ENCODE results near the gene STAMBP.

STAMBP gene

GRCh38 chr2:73827018-73827417 lies 1.7 kb upstream of the STAMBP start:
- no peak overlapping the region for H3K27ac Mint-ChIP-seq
- no peaks in the 10 kb centered on the region for H3K9me3 Mint-ChIP-seq
- no peak for DNase-seq
- H3K27me3 Mint-ChIP-seq, result no peaks in the 10 kb centered on the region
- H3K4me1 Mint-ChIP-seq, result peaks cover 53% of the 10 kb centered on the region
- no peak for ATAC-seq
- no peak overlapping the region for H3K4me3 Mint-ChIP-seq

DNA sequence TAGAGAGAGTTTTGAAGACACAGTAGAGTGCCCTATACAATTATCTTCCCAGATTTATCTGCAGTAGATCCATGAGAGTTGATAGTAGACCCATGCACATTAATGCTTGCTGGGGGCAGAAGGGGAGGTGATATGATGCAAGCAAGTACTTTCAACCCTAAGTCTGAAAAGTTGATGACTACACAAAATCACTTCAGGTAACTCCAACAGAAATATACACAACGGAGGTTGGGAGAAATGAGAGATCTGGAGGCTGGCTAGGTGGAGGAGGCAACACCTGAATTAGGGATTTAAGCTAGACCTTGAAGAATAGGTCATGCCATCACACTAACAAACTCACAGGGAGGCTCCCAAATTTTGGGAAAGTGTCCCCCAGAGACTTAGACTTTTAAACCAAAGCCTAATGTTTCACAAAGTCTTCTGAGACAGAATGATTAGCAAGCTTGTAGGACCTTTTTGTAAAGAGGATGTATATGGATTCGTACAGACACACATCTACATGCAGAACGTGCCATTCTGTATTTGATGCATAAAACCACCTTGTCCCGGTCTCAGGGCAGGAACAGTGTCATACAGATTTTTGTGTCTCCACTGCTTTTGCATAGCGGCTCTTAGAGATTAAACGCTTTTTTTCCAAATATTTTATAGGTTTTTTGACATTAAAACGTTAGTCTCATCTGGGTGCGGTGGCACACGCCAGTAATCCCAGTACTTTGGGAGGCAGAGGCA lies 937 bp upstream of the STAMBP start:
- Mint-ChIP-seq H3K27me3 (no peaks in the 10 kb centered on the region), H3K9me3 (peaks cover 0 to 4% of the 10 kb centered on the region in 2 donors), H3K27ac (no peak overlapping the region), H3K4me1 (peaks cover 54% of the 10 kb centered on the region), H3K4me3 (peak overlapping the region; percentile 96 to 99)
- ATAC-seq (no peak), DNase-seq (no peak)

DNA sequence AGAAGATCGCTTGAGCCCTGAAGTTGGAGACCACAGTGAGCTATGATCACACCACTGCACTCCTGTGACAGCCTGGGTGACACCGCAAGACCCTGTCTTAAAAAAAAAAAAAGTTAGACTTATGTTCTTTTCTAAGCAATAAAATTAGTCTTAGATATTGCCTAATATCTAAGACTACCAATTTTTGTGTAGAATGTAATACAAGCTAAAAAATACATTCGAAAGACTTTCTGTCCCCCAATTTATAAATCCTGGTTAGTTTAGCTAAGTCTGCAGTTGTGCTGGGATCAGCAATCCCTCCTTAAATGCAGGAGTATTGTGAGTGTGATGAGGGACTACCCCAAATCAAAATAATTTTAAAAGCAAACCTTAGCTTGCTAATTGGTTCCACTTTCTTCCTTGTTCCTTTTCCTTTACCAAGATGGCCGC lies 358 bp upstream of the STAMBP start:
- Mint-ChIP-seq H3K4me1 (peaks cover 56% of the 10 kb centered on the region), H3K4me3 (peak overlapping the region; percentile 96 to 99), H3K9me3 (peaks cover 0 to 5% of the 10 kb centered on the region in 2 donors), H3K27ac (peak overlapping the region; percentile 99), H3K27me3 (no peaks in the 10 kb centered on the region)
- ATAC-seq (no peak), DNase-seq (no peak)

- ATAC-seq (peak; percentile 88), DNase-seq (peak; percentile 27 to 51)
- Mint-ChIP-seq H3K9me3 (peaks cover 0 to 5% of the 10 kb centered on the region in 2 donors), H3K27ac (peak overlapping the region; percentile 87 to 93), H3K27me3 (no peaks in the 10 kb centered on the region), H3K4me1 (peaks cover 57% of the 10 kb centered on the region), H3K4me3 (peak overlapping the region; percentile 72 to 99)
These were observed 2.2 kb downstream of the STAMBP start for GRCh38 chr2:73830871-73831401.

GRCh38 chr2:73832930-73833329 lies 4.2 kb downstream of the STAMBP start:
- DNase-seq (no peak), ATAC-seq (no peak)
- Mint-ChIP-seq H3K4me3 (no peak overlapping the region), H3K9me3 (peaks cover 0 to 5% of the 10 kb centered on the region in 2 donors), H3K27me3 (no peaks in the 10 kb centered on the region), H3K4me1 (peaks cover 49% of the 10 kb centered on the region), H3K27ac (peak overlapping the region in 1 of 2 donors; percentile 67)

GRCh38 chr2:73836141-73836943 lies 7.6 kb downstream of the STAMBP start:
- peaks cover 0 to 5% of the 10 kb centered on the region in 2 donors for H3K9me3 Mint-ChIP-seq
- no peaks in the 10 kb centered on the region for H3K27me3 Mint-ChIP-seq
- H3K27ac Mint-ChIP-seq, result no peak overlapping the region
- peaks cover 26% of the 10 kb centered on the region for H3K4me1 Mint-ChIP-seq
- ATAC-seq, result no peak
- no peak for DNase-seq
- H3K4me3 Mint-ChIP-seq, result no peak overlapping the region

DNA sequence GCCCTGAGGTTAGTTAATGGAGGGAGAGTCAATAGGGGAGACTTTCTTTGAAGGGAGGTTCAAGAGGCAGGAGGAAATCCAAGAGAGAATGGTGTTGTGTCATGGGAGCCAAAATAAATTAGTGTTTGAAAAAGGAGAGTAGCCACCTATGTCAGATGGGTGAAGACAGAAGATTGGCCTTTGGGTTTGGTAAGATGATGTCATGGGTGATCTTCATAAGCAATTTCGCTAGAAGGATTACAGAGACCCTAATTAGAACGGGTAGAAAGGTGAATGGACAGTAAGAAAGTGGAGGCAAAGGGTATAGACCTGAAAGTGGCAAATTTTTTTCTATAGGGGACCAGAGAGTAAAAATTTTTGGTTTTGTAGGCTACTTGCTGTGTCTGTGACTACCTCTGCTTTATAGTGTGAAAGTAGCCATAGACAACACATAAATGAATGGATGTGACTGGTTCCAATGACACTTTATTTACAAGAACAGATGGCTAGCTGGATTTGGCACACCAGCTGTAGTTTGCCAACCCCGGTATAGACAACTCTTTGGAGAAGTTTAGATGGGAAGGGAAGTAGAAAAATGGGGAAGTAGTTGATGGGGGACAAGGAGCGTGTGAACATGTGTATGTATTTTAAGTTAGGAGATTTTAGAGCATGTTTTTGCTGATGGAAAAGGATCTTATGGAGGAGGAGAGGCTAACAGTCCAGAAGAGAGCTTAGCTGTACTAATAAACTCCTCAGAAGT lies 9.3 kb downstream of the STAMBP start:
- peaks cover 10% of the 10 kb centered on the region for H3K4me1 Mint-ChIP-seq
- no peaks in the 10 kb centered on the region for H3K27me3 Mint-ChIP-seq
- DNase-seq (no peak), ATAC-seq (no peak)
- no peaks in the 10 kb centered on the region for H3K9me3 Mint-ChIP-seq
- no peak overlapping the region for H3K27ac Mint-ChIP-seq
- no peak overlapping the region for H3K4me3 Mint-ChIP-seq

DNA sequence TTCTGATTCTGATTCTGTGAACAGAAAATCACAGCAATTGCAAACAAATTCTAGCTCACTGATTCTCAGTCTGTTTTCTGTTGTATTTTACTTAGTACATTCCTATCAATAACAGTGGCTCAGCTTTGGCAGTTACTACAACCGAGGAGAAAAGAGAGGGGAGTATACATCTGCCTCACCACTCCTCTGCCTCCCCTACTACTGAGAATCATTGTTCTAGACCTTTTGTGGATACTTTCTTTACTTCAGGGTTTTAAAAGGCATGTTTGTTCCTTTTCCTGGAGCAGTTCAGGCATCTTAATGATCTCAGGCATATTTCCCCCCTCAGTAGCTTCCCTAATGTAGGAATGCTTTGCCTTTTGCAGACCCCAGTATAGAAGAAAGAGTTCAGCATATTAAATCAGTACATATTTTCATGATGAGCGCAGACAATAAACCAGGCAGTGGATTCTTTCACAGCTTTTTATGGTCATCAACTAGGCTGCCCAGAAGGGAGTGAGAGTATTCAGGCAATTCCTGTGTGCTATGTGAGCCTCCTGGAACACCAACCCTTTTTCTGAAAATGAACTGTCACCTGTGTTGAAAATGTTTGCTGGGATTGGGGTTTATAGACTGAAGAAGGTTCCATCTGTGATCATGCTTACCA lies 10.3 kb downstream of the STAMBP start:
- peaks cover 9% of the 10 kb centered on the region for H3K4me1 Mint-ChIP-seq
- no peak overlapping the region for H3K27ac Mint-ChIP-seq
- H3K4me3 Mint-ChIP-seq, result no peak overlapping the region
- H3K9me3 Mint-ChIP-seq, result no peaks in the 10 kb centered on the region
- H3K27me3 Mint-ChIP-seq, result no peaks in the 10 kb centered on the region
- DNase-seq (no peak), ATAC-seq (no peak)

DNA sequence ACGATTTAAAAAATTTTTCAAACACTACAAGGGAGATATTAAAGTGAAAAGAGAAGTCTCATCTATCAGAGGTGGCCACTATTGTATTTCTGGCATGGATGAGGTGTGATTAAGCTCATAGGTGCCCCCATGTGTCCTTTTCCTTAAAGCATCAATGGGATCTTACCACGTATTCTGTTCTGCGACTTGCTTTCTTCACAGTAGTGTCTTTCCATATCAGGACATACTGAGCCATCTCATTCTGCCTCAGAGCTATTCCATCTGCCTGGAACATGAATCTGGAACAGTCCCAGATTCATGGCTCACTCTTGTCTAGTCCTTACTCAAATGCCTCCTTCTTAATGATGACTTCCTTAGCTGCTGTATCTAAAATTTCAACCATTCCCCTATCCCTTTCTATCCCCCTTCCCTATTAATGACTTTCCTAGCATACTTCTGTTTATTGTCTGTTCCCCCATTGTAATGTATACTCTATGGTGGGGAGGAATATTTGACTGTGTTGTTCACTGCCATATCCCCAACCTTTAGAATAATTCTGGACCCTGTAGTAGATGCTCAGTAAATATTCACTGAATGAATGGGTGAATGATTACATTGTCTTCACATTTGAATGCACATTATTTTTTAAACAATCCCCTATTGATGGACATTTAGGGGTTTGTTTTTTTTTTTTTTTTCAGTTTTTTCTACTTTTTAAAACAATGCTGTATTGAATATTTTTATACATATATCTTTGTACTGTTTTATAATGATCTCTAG lies 11.1 kb downstream of the STAMBP start:
- no peaks in the 10 kb centered on the region for H3K27me3 Mint-ChIP-seq
- no peak overlapping the region for H3K4me3 Mint-ChIP-seq
- peak overlapping the region in 1 of 2 donors; percentile 59 for H3K27ac Mint-ChIP-seq
- peaks cover 9% of the 10 kb centered on the region for H3K4me1 Mint-ChIP-seq
- no peak for ATAC-seq
- no peak for DNase-seq
- no peaks in the 10 kb centered on the region for H3K9me3 Mint-ChIP-seq

DNA sequence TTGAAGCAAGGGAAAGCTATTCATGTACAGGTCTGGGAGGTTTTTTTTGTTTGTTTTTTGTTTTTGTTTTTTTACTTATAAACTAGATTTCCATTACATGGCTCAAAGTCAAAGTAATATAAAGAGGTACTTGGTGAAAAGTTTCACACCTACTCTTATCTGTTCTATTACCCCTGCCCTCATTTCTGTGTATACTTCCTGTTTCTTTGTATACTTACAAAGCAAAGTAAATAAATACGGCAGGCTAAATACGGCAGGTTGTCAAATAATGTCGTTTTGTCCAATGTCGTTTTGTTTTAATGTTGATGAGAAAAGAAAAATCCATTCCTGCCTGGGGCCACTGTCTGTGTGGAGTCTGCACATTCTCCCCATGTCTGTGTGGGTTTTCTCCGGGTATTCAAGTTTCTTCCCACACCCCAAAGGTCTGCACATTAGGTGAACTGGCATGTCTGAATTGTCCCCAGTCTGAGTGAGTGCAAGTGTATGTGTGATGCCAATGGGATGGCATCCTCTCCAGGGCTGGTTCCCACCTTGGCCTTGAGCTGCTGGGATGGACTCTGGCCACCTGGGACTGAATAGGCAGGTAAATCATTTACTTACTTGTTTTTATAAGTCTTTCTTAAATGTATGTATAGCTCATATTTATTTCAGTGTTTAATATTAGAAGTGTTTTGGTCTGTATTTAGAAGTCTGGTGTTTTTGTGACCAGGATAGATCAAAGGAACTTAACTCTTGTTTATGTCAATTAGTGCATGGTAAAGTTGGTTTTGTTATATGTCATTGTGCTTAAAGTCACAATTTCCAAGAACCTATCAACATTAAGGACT lies 13.4 kb downstream of the STAMBP start:
- Mint-ChIP-seq H3K27me3 (no peaks in the 10 kb centered on the region), H3K9me3 (no peaks in the 10 kb centered on the region), H3K4me3 (no peak overlapping the region), H3K27ac (no peak overlapping the region), H3K4me1 (peaks cover 4% of the 10 kb centered on the region)
- ATAC-seq (no peak), DNase-seq (no peak)

- Mint-ChIP-seq H3K4me3 (no peak overlapping the region), H3K27ac (no peak overlapping the region), H3K27me3 (no peaks in the 10 kb centered on the region), H3K9me3 (no peaks in the 10 kb centered on the region), H3K4me1 (peaks cover 4% of the 10 kb centered on the region)
- DNase-seq (no peak), ATAC-seq (no peak)
These were observed 13.9 kb downstream of the STAMBP start for GRCh38 chr2:73842739-73843019.

DNA sequence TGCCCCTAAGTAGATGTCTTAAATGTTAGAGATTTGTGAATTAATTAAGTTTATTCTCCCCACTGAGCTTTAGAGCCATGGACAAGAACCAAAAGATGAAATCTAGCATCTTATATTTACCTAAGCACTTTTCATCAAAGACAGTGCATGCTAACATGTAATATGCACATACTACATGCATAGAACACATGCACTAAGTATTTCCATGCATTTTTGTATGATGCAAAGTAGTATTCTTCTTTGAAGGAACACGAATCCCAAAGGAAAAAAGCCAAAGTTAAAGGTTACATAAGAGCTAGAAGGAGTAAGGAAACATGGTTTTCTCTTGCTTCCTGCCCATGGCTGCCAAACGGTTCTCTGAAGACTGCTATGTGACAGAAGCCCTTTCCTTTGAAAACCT lies 15.3 kb downstream of the STAMBP start:
- ATAC-seq (no peak), DNase-seq (no peak)
- Mint-ChIP-seq H3K27ac (no peak overlapping the region), H3K4me3 (no peak overlapping the region), H3K27me3 (no peaks in the 10 kb centered on the region), H3K4me1 (peaks cover 4% of the 10 kb centered on the region), H3K9me3 (no peaks in the 10 kb centered on the region)

- no peaks in the 10 kb centered on the region for H3K27me3 Mint-ChIP-seq
- H3K9me3 Mint-ChIP-seq, result no peaks in the 10 kb centered on the region
- DNase-seq (no peak), ATAC-seq (no peak)
- H3K4me3 Mint-ChIP-seq, result no peak overlapping the region
- H3K4me1 Mint-ChIP-seq, result no peaks in the 10 kb centered on the region
- no peak overlapping the region for H3K27ac Mint-ChIP-seq
These were observed 21.2 kb downstream of the STAMBP start for GRCh38 chr2:73850009-73850408.

- ATAC-seq, result no peak
- no peak overlapping the region for H3K27ac Mint-ChIP-seq
These were observed 22.5 kb downstream of the STAMBP start for GRCh38 chr2:73851274-73851673.

More at GRCh38 chr2:73851274-73851673, 22.5 kb downstream of the STAMBP start:
- Mint-ChIP-seq H3K9me3 (no peaks in the 10 kb centered on the region), H3K4me3 (no peak overlapping the region), H3K4me1 (peaks cover 9% of the 10 kb centered on the region), H3K27me3 (no peaks in the 10 kb centered on the region)
- no peak for DNase-seq

Measured in stimulated activated naive CD8-positive, alpha-beta T cell treated with anti-CD3 and anti-CD28 coated beads, Interleukin-15, amount 100 ng/mL, for 72 hours (primary cell).